ENCODE data around the gene COL5A1. TPM values are rescaled to one million over a fixed set of nuclear protein-coding genes. Genes with fewer than 3 reads are reported as not detected.

COL5A1 gene
- total and polyA plus RNA-seq, 3 experiments from 2014 or later, result 0.02 to 0.43 (median 0.13) TPM

DNA sequence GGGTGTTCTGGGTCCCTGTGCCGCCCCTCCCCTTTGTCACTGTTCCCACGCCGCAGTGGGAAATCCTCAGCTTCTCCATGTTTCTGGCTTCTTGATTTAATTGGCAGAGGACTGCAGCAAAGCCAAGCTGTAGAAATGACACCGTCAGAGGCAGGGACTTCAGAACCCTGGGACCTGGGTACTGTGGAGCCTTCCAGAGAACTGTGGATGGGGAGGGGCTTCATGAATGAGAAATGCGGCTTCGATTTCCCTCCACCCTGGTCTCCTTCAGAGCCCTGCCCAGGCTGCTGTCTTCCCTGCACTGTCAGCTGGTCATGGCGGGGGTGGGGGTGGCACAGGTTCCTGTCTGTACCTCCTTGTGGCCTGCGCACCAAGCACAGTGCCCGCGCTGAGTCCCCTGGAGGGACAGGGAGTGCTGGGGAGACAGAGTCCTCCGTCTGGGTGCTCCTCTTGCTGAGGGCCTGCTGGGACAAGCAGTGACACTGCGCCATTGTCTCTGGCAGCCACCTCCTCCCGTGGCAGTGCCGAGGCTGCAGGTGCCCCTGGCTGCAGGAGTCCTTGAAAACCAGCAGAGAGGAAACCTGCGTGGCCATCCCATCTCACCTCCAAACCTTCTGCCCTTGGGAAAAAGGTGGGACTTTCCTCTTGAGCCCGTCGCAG is 47.2 kb downstream of the COL5A1 start:
- H3K9me3 ChIP-seq (ENCODE audit: low read length), result no peaks in the 10 kb centered on the region
- no peaks in the 10 kb centered on the region for H3K4me1 ChIP-seq (ENCODE audit: insufficient read depth, low read length)
- H3K4me3 ChIP-seq (ENCODE audit: low read length), result no peak overlapping the region
- no peaks in the 10 kb centered on the region for H3K36me3 ChIP-seq (ENCODE audit: insufficient read depth, low read length)
- CTCF ChIA-PET, result no interaction called here
- Mint-ChIP-seq H3K4me1 (peaks cover 6 to 9% (median 7%) of the 10 kb centered on the region in 3 donors), H3K27me3 (peaks cover 0 to 3% of the 10 kb centered on the region in 2 donors), H3K36me3 (no peaks in the 10 kb centered on the region), H3K9me3 (no peaks in the 10 kb centered on the region), H3K4me3 (no peak overlapping the region), H3K27ac (no peak overlapping the region)
- POLR2A ChIA-PET, result no interaction called here
- no peak for DNase-seq
- H3K27me3 ChIP-seq (ENCODE audit: insufficient read depth, low read length, poor library complexity, severe bottlenecking), result no peaks in the 10 kb centered on the region
- no peak overlapping the region for H3K27ac ChIP-seq (ENCODE audit: low read depth, low read length)

DNA sequence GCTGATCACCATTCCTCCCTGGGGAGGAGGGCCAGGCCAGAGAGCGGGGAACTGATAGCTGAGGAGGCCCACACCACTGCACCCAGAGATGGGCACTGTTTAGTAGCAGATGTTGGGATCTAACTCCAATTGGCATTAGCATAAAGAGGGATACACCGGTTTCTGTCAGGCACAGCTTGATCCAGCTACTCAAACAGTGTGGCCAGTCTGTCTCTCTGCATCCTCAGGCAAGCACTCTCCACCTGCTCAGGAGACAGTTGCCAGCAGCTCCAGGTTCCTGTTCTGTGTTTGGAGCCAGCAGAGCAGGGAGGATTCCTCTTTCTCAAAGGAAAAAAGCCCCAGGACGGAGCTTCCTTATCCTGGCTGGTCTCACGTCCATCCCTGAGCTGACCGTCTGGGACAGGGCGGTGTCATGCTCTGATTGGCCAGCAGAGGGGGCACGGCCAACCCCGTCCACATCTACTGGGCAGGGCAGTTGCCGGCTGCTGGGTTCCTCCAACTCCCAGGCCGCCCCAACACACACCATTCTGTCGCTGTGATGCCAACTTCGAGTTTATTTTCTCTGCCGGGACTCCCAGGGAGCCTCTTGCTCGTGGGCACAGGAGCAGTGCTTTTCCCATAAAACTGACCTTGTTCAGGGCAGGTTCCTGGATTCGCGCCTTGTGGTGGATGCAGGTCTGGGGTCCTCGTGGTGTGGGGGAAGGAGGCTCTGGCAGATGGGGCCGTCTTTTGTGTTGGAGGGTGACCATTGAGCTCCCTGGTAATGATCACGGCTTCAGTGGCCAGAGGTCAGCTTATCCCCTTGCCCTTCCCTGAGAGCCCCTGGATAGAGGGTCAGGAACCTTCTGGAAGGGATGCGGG is 47.9 kb downstream of the COL5A1 start:
- Mint-ChIP-seq H3K36me3 (no peaks in the 10 kb centered on the region), H3K27ac (no peak overlapping the region), H3K9me3 (no peaks in the 10 kb centered on the region), H3K4me3 (no peak overlapping the region), H3K27me3 (peaks cover 0 to 3% of the 10 kb centered on the region in 2 donors), H3K4me1 (peaks cover 6 to 10% (median 7%) of the 10 kb centered on the region in 3 donors)
- Histone ChIP-seq H3K4me3 (ENCODE audit: low read length) (no peak overlapping the region), H3K27me3 (ENCODE audit: insufficient read depth, low read length, poor library complexity, severe bottlenecking) (no peaks in the 10 kb centered on the region), H3K4me1 (ENCODE audit: insufficient read depth, low read length) (no peaks in the 10 kb centered on the region), H3K36me3 (ENCODE audit: insufficient read depth, low read length) (no peaks in the 10 kb centered on the region), H3K27ac (ENCODE audit: low read depth, low read length) (no peak overlapping the region), H3K9me3 (ENCODE audit: low read length) (no peaks in the 10 kb centered on the region)
- DNase-seq, result no peak
- ChIA-PET CTCF (no interaction called here), POLR2A (no interaction called here)

DNA sequence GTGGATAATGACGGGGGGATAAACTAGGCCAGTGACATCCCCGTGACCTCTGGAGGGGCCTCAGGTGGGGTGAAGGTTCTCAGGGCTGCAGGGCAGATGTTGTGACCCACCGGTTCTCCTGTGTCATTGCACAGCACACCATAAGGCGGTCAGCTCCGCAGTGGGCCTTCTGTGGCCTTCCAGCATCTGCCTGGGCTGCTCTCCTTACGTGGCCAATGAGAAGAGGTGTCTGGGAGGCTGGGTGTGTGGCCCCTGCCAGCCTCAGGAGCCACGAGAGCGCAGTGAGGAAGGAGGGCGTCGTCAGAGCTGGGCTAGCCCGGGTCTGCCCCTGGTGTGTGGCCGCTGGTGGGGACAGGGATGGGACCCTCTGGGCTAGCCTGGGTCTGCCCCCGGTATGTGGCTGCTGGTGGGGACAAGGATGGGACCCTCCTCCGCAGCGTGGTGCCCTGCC is 48.7 kb downstream of the COL5A1 start:
- ChIA-PET POLR2A (no interaction called here), CTCF (no interaction called here)
- H3K27ac ChIP-seq (ENCODE audit: low read depth, low read length), result no peak overlapping the region
- peaks cover 0 to 3% of the 10 kb centered on the region in 2 donors for H3K27me3 Mint-ChIP-seq
- H3K4me1 Mint-ChIP-seq, result peaks cover 6 to 10% (median 7%) of the 10 kb centered on the region in 3 donors
- H3K36me3 ChIP-seq (ENCODE audit: insufficient read depth, low read length), result no peaks in the 10 kb centered on the region
- no peaks in the 10 kb centered on the region for H3K9me3 Mint-ChIP-seq
- H3K27me3 ChIP-seq (ENCODE audit: insufficient read depth, low read length, poor library complexity, severe bottlenecking), result no peaks in the 10 kb centered on the region
- no peak overlapping the region for H3K4me3 ChIP-seq (ENCODE audit: low read length)
- H3K4me3 Mint-ChIP-seq, result no peak overlapping the region
- H3K36me3 Mint-ChIP-seq, result no peaks in the 10 kb centered on the region
- no peak for DNase-seq
- no peak overlapping the region for H3K27ac Mint-ChIP-seq
- no peaks in the 10 kb centered on the region for H3K4me1 ChIP-seq (ENCODE audit: insufficient read depth, low read length)
- no peaks in the 10 kb centered on the region for H3K9me3 ChIP-seq (ENCODE audit: low read length)

DNA sequence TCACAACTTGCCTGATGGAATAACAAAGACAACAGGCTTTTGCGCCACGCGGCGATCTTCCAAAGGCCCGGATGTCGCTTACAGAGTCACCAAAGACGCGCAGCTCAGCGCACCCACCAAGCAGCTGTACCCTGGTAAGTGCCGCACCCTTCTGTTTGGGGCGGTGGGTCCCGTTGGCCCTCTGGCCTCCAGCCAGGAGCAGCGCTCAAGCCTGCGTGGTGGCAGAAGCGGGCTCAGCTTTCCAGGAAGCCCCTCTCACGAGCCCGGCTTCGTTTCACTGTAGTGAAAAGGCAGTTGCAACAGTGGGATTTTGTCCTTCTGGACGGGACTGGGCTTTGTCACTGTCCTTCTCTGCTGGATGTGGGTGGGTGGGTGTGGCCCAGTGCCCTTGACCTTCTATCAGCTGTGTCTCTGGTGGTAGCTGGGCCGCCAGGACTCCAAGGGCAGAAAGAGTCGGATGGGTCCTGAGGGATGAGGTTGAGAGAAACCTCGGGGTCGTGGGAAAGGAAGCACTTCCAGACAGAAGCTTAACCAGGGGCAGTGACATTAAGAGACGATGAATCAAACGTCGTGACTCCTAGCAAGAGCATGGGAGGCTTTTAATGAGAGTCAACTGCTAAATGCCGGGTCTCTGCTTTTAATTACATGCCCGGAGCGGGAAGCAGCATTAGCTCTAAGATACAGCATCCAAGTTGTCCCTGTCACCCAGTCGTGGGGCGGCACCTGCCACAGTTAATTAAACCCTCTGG is 49.5 kb downstream of the COL5A1 start:
- peaks cover 0 to 3% of the 10 kb centered on the region in 2 donors for H3K27me3 Mint-ChIP-seq
- H3K9me3 Mint-ChIP-seq, result no peaks in the 10 kb centered on the region
- H3K4me1 Mint-ChIP-seq, result peaks cover 6 to 10% (median 7%) of the 10 kb centered on the region in 3 donors
- Histone ChIP-seq H3K27ac (ENCODE audit: low read depth, low read length) (no peak overlapping the region), H3K36me3 (ENCODE audit: insufficient read depth, low read length) (no peaks in the 10 kb centered on the region), H3K4me1 (ENCODE audit: insufficient read depth, low read length) (no peaks in the 10 kb centered on the region), H3K27me3 (ENCODE audit: insufficient read depth, low read length, poor library complexity, severe bottlenecking) (no peaks in the 10 kb centered on the region), H3K4me3 (ENCODE audit: low read length) (no peak overlapping the region), H3K9me3 (ENCODE audit: low read length) (no peaks in the 10 kb centered on the region)
- CTCF ChIA-PET, result no interaction called here
- POLR2A ChIA-PET, result no interaction called here
- no peak overlapping the region for H3K4me3 Mint-ChIP-seq
- peak overlapping the region in 1 of 8 donors; percentile 38 for H3K27ac Mint-ChIP-seq
- no peak for DNase-seq
- H3K36me3 Mint-ChIP-seq, result no peaks in the 10 kb centered on the region

DNA sequence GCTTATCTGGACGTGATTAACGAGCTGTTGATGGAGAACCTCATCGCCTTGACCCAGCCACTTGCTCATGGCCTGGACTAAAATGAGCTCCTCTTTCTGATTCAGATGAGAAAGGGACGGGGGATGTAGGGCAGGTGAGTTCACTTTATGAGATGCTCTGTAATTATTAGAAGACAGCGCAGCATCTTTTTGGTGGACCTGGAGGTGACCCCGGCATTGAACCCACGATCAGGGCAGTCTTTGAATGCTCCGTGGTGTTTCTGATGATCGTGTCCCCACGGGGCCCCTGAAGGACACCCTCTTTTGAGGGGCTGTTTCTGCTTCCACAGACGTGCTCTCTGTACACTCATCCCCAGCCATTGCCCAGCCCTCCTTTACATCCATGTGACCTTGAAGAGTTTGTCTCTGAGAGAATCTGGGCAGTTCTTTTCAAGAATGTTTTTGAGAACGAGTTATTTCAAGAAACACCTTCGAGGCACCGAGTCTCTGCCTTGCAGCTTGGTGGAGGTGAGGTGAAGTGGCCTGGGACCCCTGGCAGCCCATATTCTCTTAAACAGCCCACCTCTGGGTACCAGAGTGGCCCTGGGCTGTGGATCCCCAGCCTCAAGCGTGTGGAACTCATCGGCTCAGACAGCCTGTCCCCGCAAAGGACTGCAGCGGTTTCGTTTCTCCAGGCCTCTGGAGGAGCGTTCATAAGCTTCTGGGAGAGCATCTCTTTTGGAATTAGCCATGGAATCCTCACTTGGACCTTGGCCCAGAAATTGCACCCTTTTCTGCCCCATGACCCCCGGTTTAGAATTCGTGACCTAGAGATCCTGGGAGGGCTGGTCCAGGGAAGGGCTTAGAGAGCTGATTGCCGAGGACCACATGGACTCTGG is 50.3 kb downstream of the COL5A1 start:
- H3K27me3 Mint-ChIP-seq, result peaks cover 0 to 3% of the 10 kb centered on the region in 2 donors
- no peak overlapping the region for H3K27ac Mint-ChIP-seq
- Histone ChIP-seq H3K4me3 (ENCODE audit: low read length) (no peak overlapping the region), H3K27ac (ENCODE audit: low read depth, low read length) (no peak overlapping the region), H3K27me3 (ENCODE audit: insufficient read depth, low read length, poor library complexity, severe bottlenecking) (no peaks in the 10 kb centered on the region), H3K9me3 (ENCODE audit: low read length) (no peaks in the 10 kb centered on the region), H3K36me3 (ENCODE audit: insufficient read depth, low read length) (no peaks in the 10 kb centered on the region), H3K4me1 (ENCODE audit: insufficient read depth, low read length) (no peaks in the 10 kb centered on the region)
- H3K4me1 Mint-ChIP-seq, result peaks cover 6 to 10% (median 7%) of the 10 kb centered on the region in 3 donors
- H3K36me3 Mint-ChIP-seq, result no peaks in the 10 kb centered on the region
- DNase-seq, result no peak
- H3K4me3 Mint-ChIP-seq, result no peak overlapping the region
- no peaks in the 10 kb centered on the region for H3K9me3 Mint-ChIP-seq
- POLR2A ChIA-PET, result no interaction called here
- CTCF ChIA-PET, result no interaction called here

DNA sequence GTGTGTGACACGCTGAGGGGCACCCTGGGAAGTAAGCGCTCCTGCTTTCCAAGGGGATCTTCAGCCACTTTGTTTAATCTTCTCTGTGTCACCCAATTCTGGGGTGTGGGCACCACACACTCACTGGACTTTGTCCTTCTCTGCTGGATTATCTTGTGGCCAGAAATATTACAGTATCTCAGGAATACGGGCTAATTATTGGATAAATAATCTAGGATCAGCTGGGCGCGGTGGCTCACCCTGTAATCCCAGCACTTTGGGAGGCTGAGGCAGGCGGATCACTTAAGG is 50.9 kb downstream of the COL5A1 start:
- no peak for DNase-seq
- Histone ChIP-seq H3K27ac (ENCODE audit: low read depth, low read length) (no peak overlapping the region), H3K9me3 (ENCODE audit: low read length) (no peaks in the 10 kb centered on the region), H3K4me1 (ENCODE audit: insufficient read depth, low read length) (no peaks in the 10 kb centered on the region), H3K36me3 (ENCODE audit: insufficient read depth, low read length) (no peaks in the 10 kb centered on the region), H3K27me3 (ENCODE audit: insufficient read depth, low read length, poor library complexity, severe bottlenecking) (no peaks in the 10 kb centered on the region), H3K4me3 (ENCODE audit: low read length) (no peak overlapping the region)
- Mint-ChIP-seq H3K9me3 (no peaks in the 10 kb centered on the region), H3K4me1 (peaks cover 6 to 10% (median 7%) of the 10 kb centered on the region in 3 donors), H3K27me3 (peaks cover 0 to 3% of the 10 kb centered on the region in 2 donors), H3K36me3 (no peaks in the 10 kb centered on the region), H3K27ac (no peak overlapping the region), H3K4me3 (no peak overlapping the region)
- ChIA-PET POLR2A (no interaction called here), CTCF (no interaction called here)

DNA sequence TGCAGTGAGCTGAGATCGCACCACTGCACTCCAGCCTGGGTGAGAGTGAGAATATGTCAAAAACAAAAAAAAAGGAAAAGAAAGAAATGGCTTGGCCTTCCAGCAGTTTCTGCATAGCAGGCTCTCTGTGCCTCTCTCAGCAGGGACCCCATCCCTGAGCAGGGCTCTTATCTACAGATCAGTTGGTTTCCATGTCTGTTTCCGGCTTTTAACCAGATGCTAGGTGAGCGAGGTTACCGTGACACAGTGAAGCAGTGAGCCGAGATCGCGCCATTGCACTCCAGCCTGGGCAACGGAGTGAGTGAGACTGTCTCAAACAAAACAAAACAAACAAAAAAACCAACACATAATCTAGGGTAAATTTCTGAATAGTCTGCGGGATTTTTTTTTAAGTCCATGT is 51.4 kb downstream of the COL5A1 start:
- POLR2A ChIA-PET, result no interaction called here
- CTCF ChIA-PET, result no interaction called here

More for the DNA sequence above, 51.4 kb downstream of the COL5A1 start:
- Histone ChIP-seq H3K27me3 (ENCODE audit: insufficient read depth, low read length, poor library complexity, severe bottlenecking) (no peaks in the 10 kb centered on the region), H3K4me1 (ENCODE audit: insufficient read depth, low read length) (no peaks in the 10 kb centered on the region), H3K36me3 (ENCODE audit: insufficient read depth, low read length) (no peaks in the 10 kb centered on the region), H3K4me3 (ENCODE audit: low read length) (no peak overlapping the region), H3K27ac (ENCODE audit: low read depth, low read length) (no peak overlapping the region), H3K9me3 (ENCODE audit: low read length) (no peaks in the 10 kb centered on the region)
- DNase-seq, result no peak
- no peaks in the 10 kb centered on the region for H3K36me3 Mint-ChIP-seq
- H3K4me3 Mint-ChIP-seq, result peak overlapping the region in 2 of 7 donors; percentile 44 to 60
- H3K27ac Mint-ChIP-seq, result peak overlapping the region in 3 of 8 donors; percentile 29 to 76 (median 47)
- H3K4me1 Mint-ChIP-seq, result peaks cover 6 to 10% (median 7%) of the 10 kb centered on the region in 3 donors
- H3K27me3 Mint-ChIP-seq, result peaks cover 0 to 3% of the 10 kb centered on the region in 2 donors
- H3K9me3 Mint-ChIP-seq, result no peaks in the 10 kb centered on the region
